GM18909 (cell line): ENCODE data around the gene SATB2.

Experiments used
- ATAC-seq: cut with Tn5 transposase; IDR thresholded peaks from one replicate; pipeline ENCODE4 v1.9.1; 2021; ENCODE audit warnings: mild to moderate bottlenecking; ENCODE audit not compliant: unreplicated experiment, poor library complexity

The SATB2 gene

DNA sequence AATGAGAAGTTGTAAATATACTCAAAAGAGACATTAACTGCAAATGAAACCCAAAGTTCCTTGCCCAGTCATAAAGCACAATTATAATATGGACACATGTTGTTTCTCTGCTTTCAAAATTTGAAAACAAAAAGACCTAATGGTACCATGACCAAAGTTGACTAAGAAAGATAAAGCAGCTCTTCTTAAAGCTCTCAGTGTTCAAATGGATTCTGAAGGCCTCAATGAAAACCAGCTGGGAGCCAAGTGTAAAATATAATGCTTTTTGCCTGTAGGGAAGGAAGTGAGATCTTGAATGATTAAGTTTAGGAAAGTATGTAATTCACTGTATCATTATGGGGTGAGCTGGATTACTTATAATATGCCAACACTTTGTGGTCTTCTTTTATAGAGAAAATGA lies 178.6 kb downstream of the SATB2 start:
- ATAC-seq = no peak

DNA sequence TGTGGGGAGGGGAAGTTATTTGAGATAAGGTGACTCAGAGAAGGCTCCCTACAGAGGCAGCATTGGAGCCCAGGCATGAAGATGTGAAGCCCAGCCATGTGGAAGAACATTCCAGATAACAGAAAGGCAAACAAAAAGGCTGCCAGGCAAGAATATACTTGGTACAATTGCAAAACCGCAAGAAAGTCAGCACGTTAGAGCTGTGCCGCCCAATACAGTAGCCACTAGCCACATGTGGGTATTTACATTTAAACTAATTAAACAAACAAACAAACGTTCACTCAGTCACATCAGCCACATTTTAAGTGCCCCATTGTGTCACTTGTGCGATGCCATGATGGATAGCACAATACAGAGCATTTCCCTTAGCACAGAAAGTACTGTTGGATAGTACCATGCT lies 179.6 kb downstream of the SATB2 start:
- ATAC-seq = no peak

DNA sequence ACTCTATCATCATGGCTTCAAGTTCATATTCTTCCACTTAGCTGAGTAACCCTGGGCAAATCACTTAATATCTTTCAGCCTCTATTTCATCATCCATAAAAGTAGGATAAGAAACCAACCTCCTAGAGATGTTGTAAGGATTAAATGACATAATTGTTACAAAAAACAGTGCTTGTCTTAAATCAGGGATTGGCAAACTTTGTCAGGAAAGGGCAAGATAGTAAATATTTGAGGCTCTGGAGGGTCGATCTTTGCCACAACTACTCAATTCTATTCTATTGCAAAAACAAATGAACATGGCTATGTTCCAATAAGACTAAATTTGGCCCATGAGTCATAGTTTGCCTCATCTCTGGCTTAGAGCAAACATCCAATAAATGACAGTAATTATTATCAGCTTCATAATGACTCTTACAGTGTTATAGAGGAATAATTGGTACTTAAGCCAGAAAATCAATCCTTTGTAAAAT lies 184.7 kb downstream of the SATB2 start:
- no peak for ATAC-seq

DNA sequence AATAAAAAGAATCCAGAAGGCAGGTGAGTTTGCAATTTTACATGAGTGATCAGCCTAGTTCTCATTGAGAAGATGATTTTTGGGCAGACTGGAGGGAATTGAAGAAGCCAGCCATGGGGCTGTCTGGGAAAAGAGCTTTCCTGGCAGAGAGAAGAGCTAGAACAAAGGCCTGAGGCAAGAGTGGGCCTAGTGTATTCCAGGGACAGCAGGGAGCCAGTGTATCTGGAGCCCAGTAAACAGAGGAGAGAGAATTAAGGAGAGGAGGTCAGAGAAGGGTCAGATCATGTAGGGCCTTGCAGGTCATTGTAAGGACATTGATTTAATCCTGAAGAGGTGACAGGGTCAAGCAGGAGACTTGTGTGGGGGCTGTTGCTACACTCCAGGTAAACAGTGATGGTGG lies 195.8 kb downstream of the SATB2 start:
- no peak for ATAC-seq

DNA sequence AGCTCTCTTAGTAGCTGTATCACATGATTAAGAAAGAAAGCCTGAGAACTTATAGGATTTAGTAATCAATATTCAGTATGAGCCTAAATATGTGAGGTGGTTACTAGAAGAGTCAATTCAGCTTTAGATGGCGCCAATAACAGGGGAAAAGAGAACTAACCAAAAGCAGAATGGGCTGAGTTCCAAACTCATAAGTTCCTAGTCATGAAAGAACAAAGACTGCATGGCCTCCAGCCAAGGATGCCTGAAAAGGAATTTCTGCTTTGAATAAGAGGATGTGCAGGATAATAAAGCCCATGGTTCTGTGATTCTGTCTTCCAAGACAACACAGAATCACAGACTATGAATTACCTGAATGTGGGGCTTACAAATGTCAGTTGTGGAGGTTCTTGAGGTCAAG lies 196.5 kb downstream of the SATB2 start:
- no peak for ATAC-seq

DNA sequence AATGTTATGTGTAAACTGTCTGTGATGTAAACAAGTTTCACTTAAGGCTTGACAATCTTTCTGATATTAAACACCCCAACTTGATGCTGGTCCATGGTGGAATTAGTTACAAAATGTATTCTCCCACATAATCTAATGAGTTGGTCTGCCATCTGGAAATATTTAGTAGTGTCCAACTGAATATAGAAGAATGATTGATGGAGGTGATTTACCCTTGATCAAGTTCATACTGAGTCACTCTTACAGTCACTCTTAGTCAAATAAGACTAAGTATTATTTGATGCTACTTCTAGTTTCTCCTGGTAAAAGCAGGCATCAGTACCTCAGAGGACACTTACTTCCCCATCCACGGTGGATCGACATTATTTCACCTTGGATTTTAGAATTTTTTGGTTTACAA lies 198.1 kb downstream of the SATB2 start:
- ATAC-seq = no peak

DNA sequence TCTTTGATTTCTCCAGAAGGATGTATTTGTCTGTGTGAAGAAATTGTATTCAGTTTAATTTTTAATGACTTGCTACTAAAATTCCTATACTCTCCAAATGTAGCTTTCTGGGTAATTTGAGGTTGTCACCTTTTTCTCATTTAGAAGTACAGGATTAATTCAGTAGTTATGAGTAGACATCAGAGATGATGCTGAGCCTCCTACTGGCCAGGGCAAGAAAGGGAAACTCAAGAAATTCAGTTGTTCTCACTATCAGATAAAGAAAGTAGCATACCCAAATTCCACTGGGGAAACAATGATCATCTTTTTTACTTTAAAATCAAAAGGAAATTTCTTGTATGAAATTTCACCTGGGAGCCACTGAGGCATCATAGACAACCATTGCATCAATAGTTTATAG lies 199.4 kb downstream of the SATB2 start:
- ATAC-seq = no peak

DNA sequence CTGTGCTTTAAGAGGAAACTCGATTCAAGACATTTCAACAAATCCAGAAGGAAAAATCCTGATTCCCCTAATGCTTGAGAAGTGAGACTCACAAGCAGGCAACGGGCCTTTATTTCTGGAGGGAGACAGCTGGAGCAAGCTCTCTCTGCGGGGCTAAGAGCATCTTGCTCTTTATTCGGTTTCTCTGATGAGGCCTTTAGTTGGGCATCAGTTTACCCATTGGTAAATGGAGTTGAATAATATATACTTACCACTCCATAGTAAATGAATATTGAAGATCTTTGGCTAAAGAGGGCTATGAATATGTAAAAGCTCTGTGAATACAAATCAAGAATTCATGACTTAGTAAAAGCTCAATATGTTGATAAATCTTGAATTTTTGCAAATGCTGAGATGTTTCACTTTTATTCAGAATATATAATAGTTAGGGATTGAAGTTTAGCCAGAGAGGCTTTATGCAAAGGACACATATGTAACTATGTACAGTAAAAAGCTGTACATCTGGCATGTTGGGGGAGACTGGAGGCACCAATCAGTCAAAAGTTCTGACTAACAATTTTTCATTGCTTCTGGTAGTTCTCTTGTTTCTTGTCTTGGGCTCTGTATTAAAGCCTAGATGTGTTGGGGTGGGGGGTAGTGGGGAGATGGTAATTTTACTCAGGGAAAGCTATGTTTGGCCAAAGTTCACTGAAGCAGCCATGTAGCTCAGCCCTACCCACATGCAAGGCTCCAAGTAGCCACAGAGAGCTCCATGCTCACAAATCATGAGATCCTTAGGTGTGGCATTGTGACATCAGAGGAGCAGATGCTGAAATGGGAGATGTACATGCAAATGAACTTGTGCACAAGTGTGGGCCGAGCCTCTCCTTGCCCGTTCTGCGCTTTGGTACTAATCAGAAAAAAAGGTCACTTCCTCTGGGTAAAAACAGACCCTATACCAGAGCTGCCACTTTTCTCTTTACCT lies 200.2 kb downstream of the SATB2 start:
- no peak for ATAC-seq

DNA sequence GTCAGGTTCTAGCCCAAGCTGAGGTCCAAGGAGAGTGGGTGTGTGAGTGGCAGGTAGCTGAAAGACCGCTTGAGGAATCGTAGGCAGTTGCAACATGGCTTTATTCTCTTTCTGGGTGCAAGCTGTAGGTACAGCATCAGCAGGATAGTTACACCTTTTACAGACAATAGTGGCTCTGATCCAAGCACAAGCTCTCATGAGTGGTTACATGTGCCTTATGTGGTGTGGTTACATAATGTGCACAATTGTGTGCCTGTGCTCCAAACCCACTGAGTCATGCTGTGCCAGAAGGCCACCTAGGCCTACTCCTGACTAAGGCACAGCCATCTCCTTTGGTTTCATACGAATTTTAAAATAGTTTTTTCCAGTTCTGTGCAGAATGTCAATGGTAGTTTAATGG lies 227.6 kb downstream of the SATB2 start:
- no peak for ATAC-seq

DNA sequence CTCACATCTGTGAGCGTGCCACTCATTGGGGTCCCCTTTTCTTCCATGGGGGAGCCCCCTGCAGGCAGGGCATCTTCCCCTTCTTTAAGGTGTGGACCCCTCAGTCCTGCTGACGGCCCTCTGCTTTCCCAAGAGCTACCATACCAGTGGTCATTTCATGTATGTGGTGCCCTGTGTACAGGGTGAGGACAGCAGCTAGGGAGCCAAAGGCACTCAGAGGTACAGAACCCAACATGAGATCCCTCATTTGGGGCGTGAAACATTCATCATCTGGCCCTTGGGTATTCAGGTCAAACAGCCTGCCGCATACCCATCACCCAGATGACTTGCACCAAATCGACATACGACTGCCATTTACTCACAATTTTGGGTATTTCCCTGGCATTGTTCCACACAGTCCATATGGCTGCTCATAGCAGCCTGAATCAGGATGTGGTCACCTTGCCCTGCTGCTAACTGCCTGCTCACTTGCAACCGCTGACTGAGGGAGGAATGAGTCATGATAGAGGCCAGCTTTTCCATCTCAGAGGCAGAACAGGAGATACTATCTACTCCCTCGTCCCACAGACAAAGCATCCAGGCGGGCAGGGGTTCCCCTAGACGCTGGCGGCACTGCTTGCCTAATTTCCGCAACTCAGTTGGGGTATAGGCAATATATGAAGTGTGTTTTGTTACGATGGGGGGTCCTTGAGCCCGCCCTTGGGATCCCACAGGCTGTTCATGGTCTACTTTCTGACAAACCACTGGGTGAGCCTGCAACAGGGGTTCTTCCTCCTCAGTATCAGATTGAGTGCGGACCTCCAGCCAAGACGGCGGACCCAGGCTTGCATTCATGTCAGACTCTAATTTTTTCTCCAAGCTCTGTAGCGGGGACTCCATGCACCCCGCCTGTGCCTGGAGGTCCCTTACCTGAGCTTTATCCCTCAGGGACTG lies 228.6 kb downstream of the SATB2 start:
- ATAC-seq = peak; percentile 95

DNA sequence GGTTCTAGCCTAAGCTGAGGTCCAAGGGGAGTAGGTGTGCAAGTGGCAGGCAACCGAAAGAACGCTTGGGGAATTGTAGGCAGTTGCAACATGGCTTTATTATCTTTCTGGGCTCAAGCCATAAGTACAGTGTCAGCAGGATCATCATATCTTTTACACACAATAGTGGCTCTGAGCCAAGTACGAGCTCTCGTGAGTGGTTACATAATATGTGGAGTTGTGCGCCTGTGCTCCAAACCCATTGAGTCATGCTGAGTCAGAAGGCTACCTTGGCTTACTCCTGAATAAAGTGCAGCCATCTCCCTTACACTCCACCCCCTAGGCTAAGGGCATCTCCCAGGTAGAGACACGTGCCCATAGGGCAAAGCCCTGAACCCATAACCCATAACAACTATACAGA lies 233.9 kb downstream of the SATB2 start:
- no peak for ATAC-seq

DNA sequence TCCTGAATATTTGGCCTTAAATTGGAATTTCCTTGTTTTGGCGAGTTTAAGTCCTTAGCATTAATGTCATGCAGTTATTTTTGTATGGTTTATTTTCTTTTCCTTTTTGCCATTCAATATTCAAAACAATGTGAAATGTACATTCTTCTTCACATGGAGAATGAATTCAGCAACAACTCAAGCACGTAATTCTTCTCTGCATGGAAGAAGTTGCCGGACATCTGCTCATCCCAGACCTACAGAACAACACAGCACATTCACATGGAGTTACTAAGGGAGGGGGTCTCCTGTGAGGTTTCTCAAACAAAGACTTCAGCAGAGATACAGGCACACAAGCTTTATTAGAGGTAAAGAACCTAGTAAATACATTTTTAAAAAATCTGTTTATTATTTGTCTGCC lies 236.8 kb downstream of the SATB2 start:
- no peak for ATAC-seq

DNA sequence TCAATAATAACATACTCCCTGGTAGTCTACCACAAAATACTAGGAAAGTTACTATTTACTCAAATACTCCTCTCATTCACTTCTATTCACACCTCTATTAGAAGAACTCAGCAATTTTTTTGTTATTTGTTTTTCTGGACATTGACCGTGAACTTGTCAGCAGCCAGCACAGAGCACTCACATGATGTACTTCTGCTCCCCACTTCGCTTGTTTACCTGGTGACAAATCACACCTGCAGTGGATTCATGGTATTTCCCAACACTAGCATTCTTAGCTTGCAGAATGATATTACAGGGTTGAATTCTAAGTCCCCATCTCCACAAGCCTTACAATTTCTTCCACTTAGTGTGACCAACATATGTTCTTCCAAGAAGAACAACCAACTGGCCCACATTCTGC lies 238.2 kb downstream of the SATB2 start:
- no peak for ATAC-seq
